IMR-90 (cell line): ENCODE results near the gene IFT25. TPM values are rescaled to one million over a fixed set of nuclear protein-coding genes. Genes with fewer than 3 reads are reported as not detected.

Source experiments
- ATAC-seq: fragments of 200-7000 bp; cut with Tn5 transposase; 2 replicates; pipeline ENCODE4 v1.9.1; 2020; ENCODE audit warnings: low read depth, mild to moderate bottlenecking, moderate library complexity
- BruUV-seq: library from RNA; stranded (reverse); fragments of 400-500 nt; replicated peaks from 2 replicates; lab custom pipeline; 2021; lab: Mats Ljungman, UMichigan
- CTCF ChIA-PET: fragments of 300-600 bp; formaldehyde crosslinking; extraction: SDS; loops from one replicate; lab custom pipeline; 2021; ENCODE audit warnings: antibody characterized with exemption; lab: Yijun Ruan, JAX
- POLR2A ChIA-PET: fragments of 300-600 bp; sonication (Branson Sonifier 250); formaldehyde crosslinking; loops from one replicate; lab custom pipeline; 2022; ENCODE audit warnings: antibody characterized with exemption; ENCODE audit not compliant: unreplicated experiment; lab: Charles Lee
- DNase-seq: peaks from one replicate; pipeline ENCODE4 v3.0.0; 2013
- H2AFZ ChIP-seq: replicated peaks from 2 replicates; pipeline ENCODE3; 2013; ENCODE audit warnings: low read length, mild to moderate bottlenecking; ENCODE audit not compliant: poor library complexity
- H2AK5ac ChIP-seq: 2 replicates; pipeline ENCODE4 v1.6.1; 2013; ENCODE audit warnings: low read depth, low read length, inconsistent platforms
- H2AK9ac ChIP-seq: replicated peaks from 2 replicates; pipeline ENCODE3; 2013; ENCODE audit warnings: mild to moderate bottlenecking, low read depth, low read length, moderate library complexity; ENCODE audit not compliant: poor library complexity
- H2BK120ac ChIP-seq: 2 replicates; pipeline ENCODE4 v1.6.1; 2013; ENCODE audit warnings: low read depth, low read length, inconsistent platforms
- H2BK15ac ChIP-seq: 3 replicates; pipeline ENCODE4 v1.6.1; 2013; ENCODE audit warnings: low read depth, low read length, inconsistent platforms
- H2BK20ac ChIP-seq: 2 replicates; pipeline ENCODE4 v1.6.1; 2013; ENCODE audit warnings: low read depth, mild to moderate bottlenecking, inconsistent platforms, low read length, moderate library complexity
- H2BK5ac ChIP-seq: 2 replicates; pipeline ENCODE4 v1.6.1; 2013; ENCODE audit warnings: mild to moderate bottlenecking, low read depth, low read length, inconsistent platforms; ENCODE audit not compliant: poor library complexity, severe bottlenecking
- H3K14ac ChIP-seq: replicated peaks from 2 replicates; pipeline ENCODE4 v1.6.1; 2013; ENCODE audit warnings: low read depth, low read length, inconsistent platforms
- H3K18ac ChIP-seq: 2 replicates; pipeline ENCODE4 v1.6.1; 2013; ENCODE audit warnings: low read depth, low read length, control low read depth
- H3K23ac ChIP-seq: 2 replicates; pipeline ENCODE4 v1.6.1; 2013; ENCODE audit warnings: low read depth, low read length, inconsistent platforms
- H3K27ac ChIP-seq: 2 replicates; pipeline ENCODE4 v1.5.1; 2013; ENCODE audit warnings: mild to moderate bottlenecking, control low read depth, low read length; ENCODE audit not compliant: insufficient read depth
- H3K27me3 ChIP-seq: 2 replicates; pipeline ENCODE4 v1.6.1; 2013; ENCODE audit warnings: low read length; ENCODE audit not compliant: control insufficient read depth, insufficient read depth
- H3K36me3 ChIP-seq: 2 replicates; pipeline ENCODE4 v1.6.1; 2013; ENCODE audit warnings: low read length, mixed read lengths; ENCODE audit not compliant: control insufficient read depth, insufficient read depth
- H3K4ac ChIP-seq: 2 replicates; pipeline ENCODE4 v1.6.1; 2013; ENCODE audit warnings: low read depth, low read length, inconsistent platforms
- H3K4me1 ChIP-seq: 2 replicates; pipeline ENCODE4 v1.6.1; 2013; ENCODE audit warnings: low read length, mixed read lengths; ENCODE audit not compliant: control insufficient read depth, insufficient read depth
- H3K4me2 ChIP-seq: 2 replicates; pipeline ENCODE4 v1.6.1; 2013; ENCODE audit warnings: low read depth, mild to moderate bottlenecking, control low read depth, low read length, moderate library complexity
- H3K4me3 ChIP-seq: 2 replicates; pipeline ENCODE4 v1.5.1; 2013; ENCODE audit warnings: low read depth, mild to moderate bottlenecking, control low read depth, low read length, moderate library complexity; ENCODE audit not compliant: insufficient read depth
- H3K56ac ChIP-seq: 2 replicates; pipeline ENCODE4 v1.6.1; 2013; ENCODE audit warnings: low read length, inconsistent platforms; ENCODE audit not compliant: insufficient read depth; ENCODE audit errors: extremely low read depth
- H3K79me1 ChIP-seq, 2 experiments: 2 replicates each; pipeline ENCODE4 v1.6.1; 2013; ENCODE audit warnings: low read length in 2 of 2, inconsistent platforms in 1 of 2, low read depth in 1 of 2
- H3K9ac ChIP-seq: 2 replicates; pipeline ENCODE4 v1.6.1; 2013; ENCODE audit warnings: low read depth, low read length, control low read depth
- H3K9me1 ChIP-seq: 2 replicates; pipeline ENCODE4 v1.6.1; 2013; ENCODE audit warnings: low read length, inconsistent platforms; ENCODE audit not compliant: insufficient read depth
- H3K9me3 ChIP-seq: 2 replicates; pipeline ENCODE4 v1.6.1; 2013; ENCODE audit warnings: low read length; ENCODE audit not compliant: control insufficient read depth, insufficient read depth
- H4K20me1 ChIP-seq: 2 replicates; pipeline ENCODE4 v1.6.1; 2013; ENCODE audit warnings: low read length, inconsistent platforms; ENCODE audit not compliant: insufficient read depth
- H4K5ac ChIP-seq: 2 replicates; pipeline ENCODE4 v1.6.1; 2013; ENCODE audit warnings: mild to moderate bottlenecking, low read depth, low read length, control low read depth
- H4K8ac ChIP-seq, 2 experiments: 2 replicates each; pipeline ENCODE4 v1.6.1; 2013; ENCODE audit warnings: low read depth in 2 of 2, low read length in 2 of 2, control low read depth in 1 of 2, inconsistent platforms in 1 of 2
- H4K91ac ChIP-seq: 2 replicates; pipeline ENCODE4 v1.6.1; 2013; ENCODE audit warnings: low read depth, low read length, inconsistent platforms; ENCODE audit not compliant: insufficient read depth
- CEBPB ChIP-seq: IDR thresholded peaks from 2 replicates; pipeline ENCODE4 v1.6.1; 2012; ENCODE audit warnings: low read depth, low read length, improper control_type of control experiment
- CHD1 ChIP-seq: IDR thresholded peaks from 2 replicates; pipeline ENCODE4 v1.6.1; 2012; ENCODE audit warnings: low read depth, low read length, improper control_type of control experiment
- MAZ ChIP-seq: IDR thresholded peaks from 2 replicates; pipeline ENCODE4 v1.6.1; 2012; ENCODE audit warnings: low read depth, mild to moderate bottlenecking, low read length, improper control_type of control experiment, moderate library complexity, borderline replicate concordance
- MXI1 ChIP-seq: IDR thresholded peaks from 2 replicates; pipeline ENCODE4 v1.6.1; 2012; ENCODE audit warnings: low read depth, mild to moderate bottlenecking, low read length, moderate library complexity, borderline replicate concordance
- NFE2L2 ChIP-seq: fragments of 150-350 bp; IDR thresholded peaks from 2 replicates; pipeline ENCODE4 v1.6.1; 2016; ENCODE audit warnings: low read depth, mild to moderate bottlenecking, low read length
- POLR2A ChIP-seq: IDR thresholded peaks from 2 replicates; pipeline ENCODE4 v1.6.1; 2012; ENCODE audit warnings: mild to moderate bottlenecking, low read depth, low read length
- RAD21 ChIP-seq: IDR thresholded peaks from 2 replicates; pipeline ENCODE4 v1.6.1; 2012; ENCODE audit warnings: low read length, improper control_type of control experiment
- RCOR1 ChIP-seq: IDR thresholded peaks from 2 replicates; pipeline ENCODE4 v1.6.1; 2012; ENCODE audit warnings: mild to moderate bottlenecking, low read length, improper control_type of control experiment; ENCODE audit not compliant: insufficient replicate concordance
- RFX5 ChIP-seq: IDR thresholded peaks from 2 replicates; pipeline ENCODE4 v1.8.0; 2012; ENCODE audit warnings: low read depth, mild to moderate bottlenecking, low read length, moderate library complexity
- SMC3 ChIP-seq: fragments of 150-350 bp; IDR thresholded peaks from 2 replicates; pipeline ENCODE4 v1.6.1; 2016; ENCODE audit warnings: low read depth, mild to moderate bottlenecking, antibody characterized with exemption, low read length, moderate library complexity
- dilution Hi-C: fragments of 300-500 bp; cut with HindIII; formaldehyde crosslinking; loops from one replicate; pipeline ENCODE4 v1.14.3; 2018; ENCODE audit warnings: low sequenced_read_pairs; ENCODE audit not compliant: unreplicated experiment
- in situ Hi-C: fragments of 300-500 bp; cut with MboI; formaldehyde crosslinking; loops from 3 replicates; pipeline ENCODE4 v1.14.3; 2019; ENCODE audit warnings: low sequenced_read_pairs, inconsistent platforms, mixed read lengths
- intact Hi-C: fragments of 100-400 bp; cut with micrococcal nuclease; formaldehyde crosslinking; loops from 2 replicates; pipeline ENCODE4 v1.10.0; 2022
- polyA plus RNA-seq, 3 experiments: library from polyadenylated mRNA; depleted of rRNA; stranded (reverse); fragments of >200 nt; gene quantifications; 2 replicates each; pipeline ENCODE4 v1.2.3, GENCODE V29; 2012; ENCODE audit warnings: low replicate concordance in 1 of 3
- total RNA-seq: library from RNA; depleted of rRNA; stranded (reverse); fragments of >200 nt; gene quantifications from 2 replicates; pipeline ENCODE4 v1.2.3, GENCODE V29; 2012
- TF ChIP-seq, protein P1 (sequence below): conservative IDR thresholded peaks from 2 replicates; pipeline ENCODE4 v1.5.1; 2012; ENCODE audit warnings: mild to moderate bottlenecking, low read depth, low read length, improper control_type of control experiment

Gene IFT25
- total and polyA plus RNA-seq, 2 of the 4 experiments (the other 2 are of a cell fraction), result 9.1 to 38.0 TPM

DNA sequence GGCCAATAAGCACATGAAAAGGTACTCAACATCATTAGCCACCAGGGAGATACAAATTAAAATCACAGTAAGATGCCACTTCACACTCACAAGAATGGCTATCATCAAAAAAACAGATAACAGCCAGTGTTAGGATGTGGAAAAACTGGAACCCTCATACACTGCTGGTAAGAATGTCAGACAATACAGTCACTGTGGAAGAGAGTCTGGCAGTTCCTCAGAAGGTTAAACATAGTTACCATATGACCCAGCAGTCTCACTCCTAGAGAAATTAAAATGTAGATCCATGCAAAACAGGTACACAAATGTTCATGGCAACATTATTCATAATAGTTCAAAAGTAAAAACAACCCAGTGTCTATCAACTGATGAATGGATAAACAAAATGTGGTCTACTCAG, 39.2 kb upstream of the IFT25 start:
- Histone ChIP-seq H2BK15ac (no peak overlapping the region), H3K9ac (no peak overlapping the region), H3K56ac (no peak overlapping the region), H3K23ac (no peak overlapping the region), H3K27ac (no peak overlapping the region), H4K20me1 (no peaks in the 10 kb centered on the region), H2AFZ (no peak overlapping the region), H3K4me1 (peaks cover 2% of the 10 kb centered on the region; the same call in 1 of the 2 replicates), H2AK5ac (no peak overlapping the region), H3K9me3 (no peaks in the 10 kb centered on the region), H3K4me2 (no peak overlapping the region), H2AK9ac (no peak overlapping the region), H4K91ac (no peak overlapping the region), H2BK20ac (no peak overlapping the region), H3K27me3 (no peaks in the 10 kb centered on the region; the same call in 1 of the 2 replicates), H3K18ac (no peak overlapping the region), H2BK5ac (no peak overlapping the region), H3K4ac (no peak overlapping the region), H3K14ac (no peak overlapping the region), H2BK120ac (no peak overlapping the region), H4K5ac (no peak overlapping the region), H4K8ac (no peak overlapping the region), H3K79me1 (no peaks in the 10 kb centered on the region), H3K36me3 (no peaks in the 10 kb centered on the region), H3K4me3 (no peak overlapping the region), H3K9me1 (no peaks in the 10 kb centered on the region)
- BruUV-seq, result no TSS peak
- ChIA-PET CTCF (no interaction called here), POLR2A (no interaction called here)
- TF ChIP-seq SMC3 (no peak), RFX5 (no peak), POLR2A (no peak), CEBPB (no peak), RAD21 (no peak), RCOR1 (no peak), NFE2L2 (no peak), MXI1 (no peak), CHD1 (no peak), MAZ (no peak)
- TF ChIP-seq, protein P1, sequence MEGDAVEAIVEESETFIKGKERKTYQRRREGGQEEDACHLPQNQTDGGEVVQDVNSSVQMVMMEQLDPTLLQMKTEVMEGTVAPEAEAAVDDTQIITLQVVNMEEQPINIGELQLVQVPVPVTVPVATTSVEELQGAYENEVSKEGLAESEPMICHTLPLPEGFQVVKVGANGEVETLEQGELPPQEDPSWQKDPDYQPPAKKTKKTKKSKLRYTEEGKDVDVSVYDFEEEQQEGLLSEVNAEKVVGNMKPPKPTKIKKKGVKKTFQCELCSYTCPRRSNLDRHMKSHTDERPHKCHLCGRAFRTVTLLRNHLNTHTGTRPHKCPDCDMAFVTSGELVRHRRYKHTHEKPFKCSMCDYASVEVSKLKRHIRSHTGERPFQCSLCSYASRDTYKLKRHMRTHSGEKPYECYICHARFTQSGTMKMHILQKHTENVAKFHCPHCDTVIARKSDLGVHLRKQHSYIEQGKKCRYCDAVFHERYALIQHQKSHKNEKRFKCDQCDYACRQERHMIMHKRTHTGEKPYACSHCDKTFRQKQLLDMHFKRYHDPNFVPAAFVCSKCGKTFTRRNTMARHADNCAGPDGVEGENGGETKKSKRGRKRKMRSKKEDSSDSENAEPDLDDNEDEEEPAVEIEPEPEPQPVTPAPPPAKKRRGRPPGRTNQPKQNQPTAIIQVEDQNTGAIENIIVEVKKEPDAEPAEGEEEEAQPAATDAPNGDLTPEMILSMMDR, result no peak
- in situ Hi-C loops (no loop called here), dilution Hi-C loops (no loop called here), intact Hi-C loops (no loop called here)
- no peak for ATAC-seq
- DNase-seq, result no peak
